ENCODE results near the gene ADAM23.

GRCh38 chr2:206432193-206433082, 10.9 kb upstream of the ADAM23 start:
- TF ChIP-seq EZH2 (IDR thresholded peaks at IDR 0.05; ENCODE audit: insufficient read depth, poor library complexity, severe bottlenecking): no peak
- TF ChIP-seq EZH2phosphoT487 (IDR thresholded peaks at IDR 0.05; ENCODE audit: insufficient read depth, low read depth): no peak
